CD4-positive, alpha-beta T cell (primary cell): ENCODE data around the gene CCR9. TPM values are rescaled to one million over a fixed set of nuclear protein-coding genes. Genes with fewer than 3 reads are reported as not detected.
A peak's percentile ranks its signal among the peaks of the same experiment; 100 is the strongest.

Experiments used
- ATAC-seq: fragments of 200-7000 bp; cut with Tn5 transposase; one replicate; pipeline ENCODE4 v1.10.0; 2022; ENCODE audit warnings: mild to moderate bottlenecking; ENCODE audit not compliant: poor library complexity
- CTCF ChIA-PET: fragments of 350-600 bp; sonication (Branson Sonifier 250); formaldehyde crosslinking; loops from one replicate; lab custom pipeline; 2021; ENCODE audit warnings: antibody characterized with exemption, inconsistent platforms; lab: Charles Lee
- POLR2A ChIA-PET: fragments of 350-600 bp; sonication (Branson Sonifier 250); formaldehyde crosslinking; loops from one replicate; lab custom pipeline; 2021; ENCODE audit warnings: antibody characterized with exemption, inconsistent platforms; lab: Charles Lee
- DNase-seq, 14 experiments: peaks; one replicate each; pipeline ENCODE4 v3.0.0-alpha.2; 2013 to 2020; ENCODE audit warnings: mixed read lengths in 2 of 14
- H3K27ac ChIP-seq, 2 donors: one replicate each; pipeline versions ENCODE4 v1.5.1 to v1.7.0; 2013; ENCODE audit warnings: low read length in 2 of 2, low read depth in 1 of 2, mild to moderate bottlenecking in 1 of 2
- H3K27me3 ChIP-seq, 2 experiments: 1 replicate in 1 of 2; 2 replicates in 1 of 2; pipeline versions ENCODE4 v1.6.1 to v1.7.0; 2013; ENCODE audit warnings: low read length in 2 of 2, control low read depth in 1 of 2, mild to moderate bottlenecking in 1 of 2, moderate library complexity in 1 of 2; ENCODE audit not compliant: insufficient read depth in 2 of 2, control insufficient read depth in 1 of 2
- H3K36me3 ChIP-seq: one replicate; pipeline ENCODE4 v1.6.1; 2013; ENCODE audit warnings: low read length, control low read depth; ENCODE audit not compliant: insufficient read depth
- H3K4me1 ChIP-seq: one replicate; pipeline ENCODE4 v1.6.1; 2013; ENCODE audit warnings: low read length, control low read depth; ENCODE audit not compliant: insufficient read depth
- H3K4me3 ChIP-seq: one replicate; pipeline ENCODE4 v1.5.1; 2013; ENCODE audit warnings: mild to moderate bottlenecking, low read length, moderate library complexity
- H3K9me3 ChIP-seq, 2 experiments: 1 replicate in 1 of 2; 2 replicates in 1 of 2; pipeline versions ENCODE4 v1.6.1 to v1.7.0; 2013; ENCODE audit warnings: low read length in 2 of 2, mild to moderate bottlenecking in 2 of 2, control low read depth in 1 of 2, moderate library complexity in 1 of 2; ENCODE audit not compliant: control insufficient read depth in 1 of 2, insufficient read depth in 1 of 2
- H3K27ac Mint-ChIP-seq: one replicate; pipeline ENCODE4 v1.8.0; 2020; ENCODE audit warnings: mixed read lengths
- H3K27me3 Mint-ChIP-seq: one replicate; pipeline ENCODE4 v1.8.0; 2021; ENCODE audit warnings: mixed read lengths
- H3K36me3 Mint-ChIP-seq: one replicate; pipeline ENCODE4 v1.8.0; 2021; ENCODE audit warnings: low read depth, mixed read lengths
- H3K4me1 Mint-ChIP-seq: one replicate; pipeline ENCODE4 v1.8.0; 2021; ENCODE audit warnings: low read depth, mixed read lengths
- H3K4me3 Mint-ChIP-seq: one replicate; pipeline ENCODE4 v1.8.0; 2020; ENCODE audit warnings: mild to moderate bottlenecking, mixed read lengths
- H3K9me3 Mint-ChIP-seq: one replicate; pipeline ENCODE4 v1.8.0; 2020; ENCODE audit warnings: mixed read lengths
- CTCF ChIP-seq: fragments of 200-600 bp; IDR thresholded peaks from one replicate; pipeline ENCODE4 v1.8.0; 2022; ENCODE audit warnings: antibody characterized with exemption, mild to moderate bottlenecking
- intact Hi-C, 2 experiments: fragments of 100-400 bp; cut with DNase I in 1 of 2; cut with micrococcal nuclease in 1 of 2; formaldehyde crosslinking; loops; one replicate each; pipeline versions ENCODE4 v1.15.1 to v1.9.0; 2023 to 2025; cut with DNase I, micrococcal nuclease
- total RNA-seq, 174 experiments: library from RNA in 2 of 174; stranded (reverse) in 2 of 174; gene quantifications; one replicate each; pipeline ENCODE4 v1.2.3 and lab custom pipeline; 2021 to 2026

CCR9 gene
- total RNA-seq, 2 experiments from 2014 or later = 6.5 to 7.4 TPM

GRCh38 chr3:45890405-45890804 lies 4.1 kb downstream of the CCR9 start:
- no peaks in the 10 kb centered on the region for H3K36me3 ChIP-seq
- DNase-seq (peak in 6 of 14 experiments; percentile 12 to 70 (median 49)), ATAC-seq (peak; percentile 32)
- H3K4me3 ChIP-seq = no peak overlapping the region
- ChIA-PET POLR2A (interaction anchor here (1.0 to 1.5 kb wide), 5 partner anchors 9 to 49 kb away, joined by 3 to 6 read pairs (median 4); partner anchors contain the start of gene LZTFL1), CTCF (no interaction called here)
- peaks cover 4% of the 10 kb centered on the region for H3K27me3 Mint-ChIP-seq
- H3K4me1 ChIP-seq = peaks cover 26% of the 10 kb centered on the region
- no peaks in the 10 kb centered on the region for H3K9me3 Mint-ChIP-seq
- peak overlapping the region; percentile 69 for H3K27ac Mint-ChIP-seq
- peak overlapping the region; percentile 81 for H3K4me3 Mint-ChIP-seq
- H3K27ac ChIP-seq = no peak overlapping the region
- intact Hi-C loops = no loop called here
- H3K9me3 ChIP-seq = no peaks in the 10 kb centered on the region
- H3K27me3 ChIP-seq = no peaks in the 10 kb centered on the region
- H3K36me3 Mint-ChIP-seq = no peaks in the 10 kb centered on the region
- no peak for TF ChIP-seq CTCF
- H3K4me1 Mint-ChIP-seq = peaks cover 69% of the 10 kb centered on the region

DNA sequence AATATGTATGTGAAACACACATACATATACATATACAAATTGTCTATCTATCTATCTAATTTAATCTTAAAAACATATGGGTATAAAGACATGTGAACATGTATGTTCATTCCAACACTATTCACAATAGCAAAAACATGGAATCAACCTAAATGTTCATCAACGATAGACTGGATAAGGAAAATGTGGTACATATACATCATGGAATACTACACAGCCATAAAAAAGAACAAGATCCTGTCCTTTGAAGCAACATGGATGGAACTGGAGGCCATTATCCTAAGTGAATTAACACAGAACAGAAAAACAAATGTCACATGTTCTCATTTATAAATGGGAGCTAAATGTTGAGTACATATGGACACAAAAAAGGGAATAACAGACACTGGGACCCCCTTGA lies 5.8 kb downstream of the CCR9 start:
- H3K9me3 Mint-ChIP-seq = no peaks in the 10 kb centered on the region
- intact Hi-C loops = loop anchor here in 1 of 2 experiments (1.0 kb wide), 1 partner anchor 22 kb away; no protein-coding TSS in a partner anchor
- TF ChIP-seq CTCF = no peak
- H3K4me3 Mint-ChIP-seq = no peak overlapping the region
- no peak for ATAC-seq
- H3K27me3 Mint-ChIP-seq = peaks cover 4% of the 10 kb centered on the region
- DNase-seq = no peak
- POLR2A ChIA-PET = interaction anchor here (1.0 kb wide), 2 partner anchors 19 to 38 kb away, joined by 3 read pairs; no protein-coding TSS in a partner anchor
- no peak overlapping the region for H3K27ac ChIP-seq
- no peaks in the 10 kb centered on the region for H3K27me3 ChIP-seq
- H3K4me1 Mint-ChIP-seq = peaks cover 58% of the 10 kb centered on the region
- H3K4me3 ChIP-seq = no peak overlapping the region
- H3K9me3 ChIP-seq = no peaks in the 10 kb centered on the region
- CTCF ChIA-PET = interaction anchor here (1.2 kb wide), 1 partner anchor 51 kb away, joined by 3 read pairs; no protein-coding TSS in a partner anchor
- H3K27ac Mint-ChIP-seq = peak overlapping the region; percentile 75
- no peaks in the 10 kb centered on the region for H3K36me3 Mint-ChIP-seq
- no peaks in the 10 kb centered on the region for H3K36me3 ChIP-seq
- peaks cover 20% of the 10 kb centered on the region for H3K4me1 ChIP-seq

GRCh38 chr3:45894015-45894414 lies 7.7 kb downstream of the CCR9 start:
- H3K4me1 Mint-ChIP-seq = peaks cover 57% of the 10 kb centered on the region
- peak overlapping the region; percentile 75 for H3K27ac Mint-ChIP-seq
- Histone ChIP-seq H3K27ac (no peak overlapping the region), H3K27me3 (no peaks in the 10 kb centered on the region), H3K36me3 (no peaks in the 10 kb centered on the region), H3K4me3 (no peak overlapping the region), H3K4me1 (peaks cover 17% of the 10 kb centered on the region), H3K9me3 (no peaks in the 10 kb centered on the region)
- H3K36me3 Mint-ChIP-seq = no peaks in the 10 kb centered on the region
- peaks cover 4% of the 10 kb centered on the region for H3K27me3 Mint-ChIP-seq
- no peaks in the 10 kb centered on the region for H3K9me3 Mint-ChIP-seq
- intact Hi-C loops = no loop called here
- ATAC-seq (no peak), DNase-seq (no peak)
- CTCF ChIA-PET = no interaction called here
- no peak for TF ChIP-seq CTCF
- POLR2A ChIA-PET = no interaction called here
- no peak overlapping the region for H3K4me3 Mint-ChIP-seq
